Stimulated activated CD4-positive, alpha-beta T cell treated with anti-CD3 and anti-CD28 coated beads, Interleukin-4, amount 100 ng/mL, for 4 hours (primary cell): ENCODE results near the gene EXOC4.
"Not testable (repeated sequence)": the region's sequence is repeated elsewhere in the genome, so short reads cannot be mapped to it uniquely, and the experiment has no call there.

ENCODE experiments used
- DNase-seq, 2 experiments: peaks; one replicate each; pipeline ENCODE4 v3.0.0-alpha.2; 2020

Gene EXOC4

DNA sequence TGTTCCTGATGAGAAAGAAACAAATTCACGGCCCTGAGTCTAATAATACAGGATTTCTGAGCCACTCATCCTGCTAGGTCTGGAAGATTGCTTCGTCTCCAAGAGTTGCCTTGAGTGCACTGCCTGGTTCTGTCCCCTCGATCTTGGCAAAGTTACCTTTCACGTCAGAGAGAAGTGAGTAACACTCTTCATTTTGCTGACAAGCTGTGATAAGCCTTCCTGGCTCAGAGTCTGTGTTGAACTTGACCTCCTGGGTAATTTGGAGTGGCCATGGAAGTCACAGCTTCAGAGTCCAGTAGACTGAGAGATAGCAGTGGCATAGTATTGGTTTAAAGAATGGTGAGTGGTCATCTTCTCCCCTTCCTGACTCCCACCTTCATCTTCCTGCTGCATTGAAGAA is 809.6 kb downstream of the EXOC4 start:
- DNase-seq = no peak

DNA sequence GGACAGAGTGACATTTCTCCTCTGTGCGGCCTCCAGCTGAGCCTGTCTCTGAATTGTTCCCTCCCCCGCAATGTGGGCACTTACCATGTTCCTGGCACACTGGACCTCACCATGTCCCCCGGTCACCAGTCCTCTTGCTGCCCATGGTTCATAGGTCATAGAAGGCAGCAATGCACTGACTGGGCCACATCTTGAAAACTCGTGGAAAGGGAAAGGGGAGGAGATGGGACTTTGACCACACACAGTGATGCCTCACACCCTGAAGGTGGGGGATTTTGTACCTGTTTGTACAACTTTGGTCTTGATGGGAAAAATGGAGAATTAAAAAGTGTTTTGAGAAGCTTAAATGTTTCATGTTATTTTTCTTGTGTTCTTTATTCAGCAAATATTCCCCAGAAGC is 812.5 kb downstream of the EXOC4 start:
- DNase-seq = no peak

DNA sequence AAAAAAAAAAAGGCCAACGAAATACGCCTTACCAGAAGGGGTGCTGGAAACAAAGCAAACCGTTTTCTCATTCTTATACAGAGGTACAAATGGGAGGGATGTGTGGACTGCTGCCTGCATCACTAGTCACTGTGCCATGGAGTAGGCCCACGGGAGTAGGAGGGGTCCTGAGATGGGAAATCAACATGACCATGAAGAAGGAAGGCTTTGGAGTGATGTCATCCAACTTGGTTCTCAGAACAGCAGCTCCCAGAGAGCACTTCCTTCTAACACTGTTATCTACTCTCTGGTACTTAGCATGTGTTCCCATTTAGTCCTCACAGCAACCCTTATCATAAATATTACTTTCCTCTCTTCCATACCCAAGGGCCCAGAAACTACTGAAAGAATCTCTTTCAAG is 814.3 kb downstream of the EXOC4 start:
- DNase-seq = no peak

DNA sequence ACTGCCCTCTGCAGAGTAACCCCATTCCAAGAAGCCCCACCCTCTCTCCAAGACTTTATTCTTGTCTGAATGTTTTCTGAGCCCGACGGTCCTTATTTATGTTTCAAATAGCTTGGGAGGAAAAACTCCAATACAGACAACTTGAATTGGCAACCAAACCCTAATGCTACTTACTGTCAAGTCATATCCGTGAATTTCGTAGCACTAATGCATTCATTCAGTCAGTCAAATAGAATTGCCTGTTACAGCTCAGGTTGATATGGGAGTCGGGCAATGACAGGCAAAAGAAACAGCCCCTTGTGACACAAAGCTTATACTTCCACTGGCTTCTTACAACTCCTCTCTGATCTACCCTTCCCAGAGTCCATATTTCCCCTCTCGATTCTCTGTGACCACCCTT is 815.8 kb downstream of the EXOC4 start:
- DNase-seq = no peak

DNA sequence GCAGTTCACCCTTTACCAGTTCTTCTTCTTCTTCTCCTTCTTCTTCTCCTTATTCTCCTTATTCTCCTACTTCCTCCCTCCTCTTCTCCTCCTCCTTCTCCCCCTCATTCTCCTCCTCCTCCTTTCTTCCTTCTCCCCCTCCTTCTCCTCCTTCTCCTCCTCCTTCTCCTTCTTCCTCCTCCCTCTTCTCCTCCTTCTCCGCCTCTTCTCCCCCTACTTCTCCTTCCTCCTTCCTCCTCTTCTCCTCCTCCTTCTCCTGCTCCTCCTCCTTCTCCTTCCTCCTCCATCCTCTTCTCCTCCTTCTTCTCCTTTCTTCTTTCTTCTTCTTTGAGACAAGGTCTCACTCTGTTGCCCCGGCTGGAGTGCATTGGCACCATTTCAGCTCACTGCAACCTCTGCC is 816.3 kb downstream of the EXOC4 start:
- no peak for DNase-seq

DNA sequence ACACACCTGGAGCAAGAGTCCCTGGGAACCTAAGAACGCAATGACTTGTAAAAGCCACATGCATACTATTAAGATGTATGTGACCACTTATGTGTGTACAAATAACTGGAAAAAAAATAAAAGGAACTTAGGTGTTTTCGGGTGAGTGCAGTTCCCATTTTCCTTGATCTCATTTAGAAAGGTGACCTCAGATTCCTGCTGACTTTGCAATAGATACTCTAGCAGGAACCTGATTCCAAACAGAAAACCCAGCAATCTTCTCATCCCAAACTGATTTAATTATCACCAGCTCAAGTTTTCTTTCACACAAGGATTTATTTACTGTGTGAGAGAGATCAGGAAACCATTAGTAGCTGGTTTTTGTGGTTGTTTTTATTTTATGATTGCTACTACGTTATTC is 817.8 kb downstream of the EXOC4 start:
- no peak for DNase-seq

DNA sequence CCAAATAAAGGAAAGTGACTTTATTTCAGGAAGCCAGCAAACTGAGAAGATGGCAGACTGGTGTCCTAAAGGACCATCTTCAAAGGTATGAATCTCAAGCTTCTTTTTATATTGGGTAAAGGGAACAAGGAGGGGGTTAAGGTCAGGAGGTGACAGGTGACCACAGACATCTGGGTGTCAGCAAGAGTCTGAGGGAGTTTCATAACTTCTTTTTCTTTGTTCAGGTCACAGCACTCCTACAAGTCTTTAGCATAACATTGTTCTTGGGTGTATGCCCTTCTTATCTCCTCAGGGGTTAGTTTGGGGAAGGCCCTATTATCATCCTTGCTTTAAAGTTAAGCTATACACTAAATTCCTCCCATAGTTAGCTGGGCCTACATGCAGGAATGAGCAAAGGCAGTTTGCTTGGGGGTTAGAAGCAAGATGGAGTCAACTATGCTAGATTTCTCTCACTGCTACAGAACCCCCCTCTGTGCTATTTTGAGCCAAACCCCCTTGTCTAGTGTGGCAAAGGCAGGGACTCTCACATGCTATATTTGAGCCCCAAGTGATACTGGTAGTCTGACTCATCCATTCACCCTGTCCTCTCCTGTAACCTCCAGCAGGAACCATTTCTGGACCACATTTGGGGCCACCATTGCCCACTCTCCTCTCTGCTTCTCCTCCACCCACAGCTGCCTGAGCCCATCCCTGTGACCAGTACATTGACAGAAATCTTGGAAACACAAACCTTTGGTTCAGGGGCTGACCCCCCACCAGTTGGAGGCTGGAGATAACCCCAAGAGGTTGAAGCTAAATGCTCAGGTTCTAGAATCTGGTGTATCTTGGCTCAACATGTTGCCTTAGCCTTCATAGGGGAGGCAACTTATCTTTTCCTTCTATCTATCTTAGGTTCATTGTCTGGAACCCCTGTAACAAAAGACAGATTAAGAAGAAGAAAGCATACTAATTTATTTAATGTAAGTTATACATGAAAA is 818.8 kb downstream of the EXOC4 start:
- DNase-seq = no peak

DNA sequence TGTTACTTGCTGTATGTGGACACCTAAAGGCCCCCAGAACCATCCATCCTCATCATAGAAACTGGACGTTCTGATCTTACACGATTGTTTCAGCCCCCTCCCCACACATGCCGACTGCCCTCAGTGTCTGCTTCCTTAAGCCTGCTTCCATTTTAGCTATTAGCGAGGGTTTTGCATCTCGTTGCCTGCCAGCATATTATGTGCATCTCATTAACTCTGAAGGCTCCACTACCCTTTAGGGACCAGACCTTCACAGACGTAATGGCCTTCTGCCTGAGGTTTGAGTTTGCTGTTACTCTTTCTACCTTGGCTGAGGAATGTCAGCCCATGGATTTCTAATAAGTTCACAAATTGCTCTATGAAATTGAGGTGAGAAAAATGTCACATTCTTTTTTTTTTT is 820.4 kb downstream of the EXOC4 start:
- DNase-seq = no peak

DNA sequence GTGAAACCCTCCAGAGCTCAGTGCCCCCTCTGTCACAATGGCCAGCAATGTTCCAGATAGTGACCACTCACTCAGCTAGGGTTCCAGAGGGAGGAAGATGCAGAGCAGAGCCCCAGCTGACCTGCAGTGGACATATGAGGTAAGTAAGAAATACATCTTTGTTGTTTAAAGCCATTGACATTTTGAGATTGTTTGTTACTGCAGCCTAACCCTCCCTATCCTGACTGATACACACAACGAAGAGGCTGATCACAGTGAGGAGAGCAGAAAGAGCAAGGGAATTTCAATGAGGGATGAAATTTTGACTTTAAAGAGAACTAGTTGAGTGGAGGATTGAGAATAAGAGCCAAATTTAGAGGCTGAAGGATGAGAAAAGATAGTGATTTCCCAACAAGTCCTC is 822.9 kb downstream of the EXOC4 start:
- no peak for DNase-seq

DNA sequence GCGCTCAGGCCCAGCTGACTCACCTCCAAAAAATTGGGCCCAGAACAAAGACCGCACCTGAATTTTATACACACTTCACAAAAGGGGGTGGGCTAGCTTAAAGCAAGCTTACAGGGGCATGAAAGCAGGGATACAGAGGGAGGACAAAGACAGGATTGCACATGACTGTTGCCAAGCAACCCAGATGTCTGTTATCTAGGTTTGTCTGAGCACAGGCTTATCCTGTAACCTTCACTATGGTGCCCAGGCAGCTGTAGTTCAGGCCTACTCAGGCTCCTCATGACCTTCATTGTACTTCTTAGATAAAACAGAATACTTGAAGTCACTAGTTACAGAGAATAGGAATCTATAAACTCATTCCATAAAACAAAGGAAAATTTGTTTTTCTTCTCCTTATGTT is 824.7 kb downstream of the EXOC4 start:
- not testable (repeated sequence) for DNase-seq

DNA sequence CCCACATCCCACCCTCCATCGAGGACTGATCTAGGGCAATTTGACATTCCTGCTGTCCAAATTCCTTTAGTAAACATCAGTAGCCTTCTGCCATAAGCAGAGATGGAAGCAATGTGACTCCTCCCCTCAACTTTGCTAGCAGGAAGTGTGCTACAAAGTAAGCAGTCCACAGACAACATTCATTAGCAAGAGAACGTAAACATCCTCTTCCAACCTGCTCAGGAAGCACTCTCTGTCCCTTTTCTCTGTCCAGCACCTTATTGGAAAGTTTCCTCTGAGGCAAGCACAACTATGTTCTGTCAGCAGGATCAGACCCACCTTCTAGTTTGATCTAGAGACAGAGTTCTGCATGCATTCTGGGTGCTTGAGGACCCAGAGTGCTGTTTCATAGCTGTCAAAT is 826.1 kb downstream of the EXOC4 start:
- DNase-seq = no peak

DNA sequence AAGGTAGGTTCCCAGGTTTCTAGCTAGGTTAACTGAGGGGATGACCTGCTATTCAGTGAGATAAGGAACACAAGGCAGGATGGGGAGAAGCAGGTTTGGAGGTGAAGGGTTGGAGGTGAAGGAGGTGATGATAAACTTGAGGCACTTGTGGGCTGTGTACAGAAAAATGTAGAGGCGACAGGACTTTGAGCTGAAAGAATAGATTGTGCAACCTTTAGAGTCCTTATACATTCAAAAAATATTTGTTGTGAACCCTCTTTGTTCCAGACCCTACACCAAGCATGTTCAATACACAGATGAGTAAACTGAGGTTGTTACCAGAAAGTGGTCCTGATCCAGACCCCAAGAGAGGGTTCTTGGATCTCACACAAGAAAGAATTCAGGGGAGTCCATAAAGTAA is 828.8 kb downstream of the EXOC4 start:
- no peak for DNase-seq

DNA sequence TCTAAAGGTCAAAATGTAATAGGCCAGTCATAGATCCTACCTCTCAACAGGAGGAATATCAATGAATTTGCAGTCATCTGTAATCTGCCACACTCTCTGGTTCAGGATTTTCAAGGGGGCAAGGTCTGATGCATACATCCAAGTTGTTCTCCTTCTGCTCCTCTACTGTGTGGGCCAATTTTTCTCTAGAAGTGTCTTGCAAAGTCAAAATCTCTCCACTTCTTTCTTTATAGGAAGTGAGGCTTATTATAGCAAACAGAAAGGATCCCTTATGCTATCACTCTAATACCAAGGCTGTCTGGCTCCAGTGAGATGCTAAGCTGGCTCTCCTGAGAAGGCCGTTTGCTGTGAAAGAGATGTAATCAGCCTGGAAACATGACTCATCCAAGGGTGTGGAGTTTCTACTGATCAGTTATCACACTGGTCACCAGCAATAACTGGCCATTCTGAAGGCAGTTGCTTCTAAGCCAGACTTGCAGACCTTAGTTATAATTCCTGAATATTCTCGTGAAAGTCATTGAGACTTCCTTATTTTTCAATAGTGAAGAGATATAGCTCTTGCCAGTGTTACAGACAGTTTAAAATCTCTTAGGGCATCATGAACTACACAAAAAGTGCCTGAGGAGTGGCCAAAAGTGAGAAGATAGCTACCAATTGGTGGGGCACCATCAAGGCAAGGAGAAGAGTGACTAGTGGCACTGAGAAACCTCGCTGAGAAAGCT is 831.0 kb downstream of the EXOC4 start:
- DNase-seq = no peak

DNA sequence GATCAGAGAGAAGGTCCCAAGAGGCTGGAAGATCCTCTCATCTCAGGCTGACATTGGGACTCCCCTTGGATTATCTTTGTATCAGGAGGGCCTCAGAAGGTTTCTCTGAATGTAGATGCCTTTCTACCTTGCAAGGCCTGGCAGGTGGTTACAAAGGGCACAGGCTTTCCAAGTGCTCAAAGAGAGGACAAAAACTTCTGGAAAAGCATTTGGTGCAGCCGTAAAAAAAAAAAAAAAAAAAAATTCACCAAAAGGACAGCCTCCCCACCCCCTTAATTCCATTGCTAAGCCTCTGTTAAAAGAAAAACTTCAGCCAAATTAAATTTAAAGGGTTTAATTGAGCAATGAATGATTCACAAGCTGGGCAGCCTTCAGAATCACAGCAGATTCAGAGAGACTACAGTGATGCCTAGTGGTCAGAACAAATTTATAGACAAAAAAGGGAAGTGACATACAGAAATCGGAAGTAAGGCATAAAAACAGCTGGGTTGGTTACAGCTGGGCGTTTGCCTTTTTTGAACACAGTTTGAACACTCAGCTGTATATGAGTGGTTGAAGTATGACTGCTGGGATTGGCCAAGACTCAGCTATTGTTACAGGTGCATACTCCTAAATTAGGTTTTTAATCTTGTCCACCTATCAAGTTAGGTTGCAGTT is 831.7 kb downstream of the EXOC4 start:
- DNase-seq = no peak

DNA sequence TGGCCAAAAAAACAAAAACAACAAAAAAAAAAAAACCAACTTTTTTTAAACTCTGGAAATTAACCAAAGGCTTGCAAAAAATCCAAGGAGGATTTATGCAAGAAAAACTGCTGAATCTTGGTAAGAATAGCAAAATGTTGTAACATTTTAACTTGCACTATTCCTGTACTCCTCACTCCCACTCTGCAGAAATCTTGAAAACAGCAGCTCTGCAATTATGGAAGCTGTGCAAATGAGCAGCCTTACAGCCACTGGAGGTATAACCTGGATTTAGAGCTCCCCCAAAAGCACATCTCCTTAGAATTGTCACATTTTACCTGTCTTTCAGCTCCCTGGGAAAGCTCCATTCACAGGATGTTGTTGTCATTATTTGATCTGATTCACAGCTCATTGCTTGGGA is 832.4 kb downstream of the EXOC4 start:
- DNase-seq = no peak

DNA sequence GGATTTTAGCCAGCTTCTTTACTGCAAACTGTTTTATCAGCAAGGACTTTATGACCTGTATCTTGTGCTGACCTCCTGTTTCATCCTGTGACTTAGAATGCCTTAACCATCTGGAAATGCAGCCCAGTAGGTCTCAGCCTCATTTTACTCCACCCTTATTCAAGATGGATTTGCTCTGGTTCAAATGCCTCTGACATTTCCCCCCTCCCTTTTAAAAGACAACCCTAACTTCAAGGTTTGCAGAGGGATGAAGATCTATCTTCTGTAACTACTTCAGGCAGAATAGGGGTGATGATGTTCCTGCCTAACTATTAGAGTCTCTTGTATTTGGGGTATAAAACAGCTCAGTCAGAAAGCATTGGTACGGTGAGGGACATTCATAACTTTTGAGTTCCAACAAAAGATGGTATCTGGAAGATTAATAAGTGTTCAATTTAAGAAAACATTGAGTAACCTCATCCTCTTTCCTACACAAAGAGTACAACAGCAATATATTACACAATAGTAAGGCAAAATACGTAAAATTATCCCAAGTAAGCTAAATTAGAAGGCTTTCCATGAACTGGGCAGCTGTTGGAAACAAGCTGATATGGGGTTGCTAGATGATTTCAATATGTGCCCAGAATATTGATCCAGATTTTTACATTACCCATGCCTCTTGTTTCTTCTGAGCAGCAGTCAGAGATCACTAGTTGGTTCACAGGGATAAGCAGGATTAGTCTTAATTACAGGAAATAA is 834.3 kb downstream of the EXOC4 start:
- DNase-seq = no peak

DNA sequence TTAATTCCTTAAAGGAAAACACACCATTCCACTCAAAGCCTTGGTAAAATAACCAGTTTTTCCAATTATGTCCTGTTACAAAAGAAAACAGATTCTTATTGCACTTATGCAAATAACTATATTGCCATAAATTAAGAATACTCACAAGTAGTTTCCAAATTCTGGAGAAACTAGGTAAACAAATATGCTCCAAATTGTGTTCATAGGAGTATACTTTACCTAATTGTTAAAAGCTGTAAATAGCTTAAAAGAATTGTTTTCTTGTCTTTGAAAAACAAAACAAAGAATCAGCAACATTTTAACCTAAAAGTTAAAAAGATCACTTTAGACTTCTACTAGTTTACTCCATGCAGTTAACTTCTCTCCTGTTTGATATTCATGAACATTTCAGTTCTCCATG is 835.3 kb downstream of the EXOC4 start:
- DNase-seq = no peak

DNA sequence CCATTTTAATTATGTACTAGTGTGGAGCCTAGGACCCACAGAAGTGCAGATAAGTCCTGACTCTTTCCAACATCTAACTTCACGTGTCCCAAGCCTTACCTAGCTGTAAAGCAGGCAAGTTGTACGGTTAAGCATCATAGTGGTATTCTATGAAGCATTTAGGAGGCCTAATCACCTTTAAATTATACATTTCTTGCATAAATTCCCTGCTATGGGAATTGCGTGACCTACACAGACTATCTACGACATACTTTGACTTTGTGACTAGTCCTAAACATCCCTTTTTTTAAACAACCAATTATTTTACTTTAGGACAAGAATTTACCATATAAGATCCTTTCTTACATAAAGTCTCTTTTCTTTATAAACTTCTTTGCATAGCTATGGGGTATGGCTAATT is 836.6 kb downstream of the EXOC4 start:
- DNase-seq = no peak

DNA sequence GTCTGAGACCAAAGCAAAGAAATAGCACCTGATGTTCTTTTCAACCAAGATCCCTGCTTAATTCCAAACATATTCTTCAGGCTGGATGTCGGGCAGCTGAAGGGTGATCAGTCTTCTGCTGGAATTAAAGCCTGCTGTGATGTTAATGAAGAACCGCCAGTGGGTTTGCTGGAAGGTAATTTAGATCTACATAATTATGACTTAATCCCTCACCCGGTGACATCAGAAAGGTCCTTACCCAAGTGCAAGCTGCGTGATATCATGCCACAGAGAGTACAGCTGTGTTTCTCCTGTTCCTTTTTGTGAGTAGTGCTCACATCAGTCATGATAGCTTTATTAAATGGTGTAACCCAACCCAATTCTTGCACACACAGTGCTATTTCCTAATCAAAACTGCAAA is 845.2 kb downstream of the EXOC4 start:
- no peak for DNase-seq

DNA sequence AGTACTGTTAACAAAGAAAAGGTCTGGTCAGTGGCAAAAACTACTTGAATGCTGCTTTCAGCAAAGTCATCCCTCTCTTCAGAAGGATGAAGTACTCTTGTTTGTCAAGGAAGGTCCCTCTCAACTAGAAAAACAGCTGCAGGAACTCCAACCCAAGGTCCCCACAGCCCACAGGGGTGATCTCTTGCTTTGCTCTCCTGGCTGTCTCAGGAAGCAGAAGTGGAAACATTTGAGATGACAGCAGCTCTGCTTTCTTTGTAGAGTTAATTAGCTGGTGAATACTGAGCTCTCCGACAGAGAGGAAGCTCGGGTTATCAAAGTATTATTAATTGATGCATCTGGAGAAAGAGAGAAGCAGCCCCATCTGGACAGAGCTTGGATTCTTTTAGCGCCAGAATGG is 848.8 kb downstream of the EXOC4 start:
- DNase-seq = no peak

DNA sequence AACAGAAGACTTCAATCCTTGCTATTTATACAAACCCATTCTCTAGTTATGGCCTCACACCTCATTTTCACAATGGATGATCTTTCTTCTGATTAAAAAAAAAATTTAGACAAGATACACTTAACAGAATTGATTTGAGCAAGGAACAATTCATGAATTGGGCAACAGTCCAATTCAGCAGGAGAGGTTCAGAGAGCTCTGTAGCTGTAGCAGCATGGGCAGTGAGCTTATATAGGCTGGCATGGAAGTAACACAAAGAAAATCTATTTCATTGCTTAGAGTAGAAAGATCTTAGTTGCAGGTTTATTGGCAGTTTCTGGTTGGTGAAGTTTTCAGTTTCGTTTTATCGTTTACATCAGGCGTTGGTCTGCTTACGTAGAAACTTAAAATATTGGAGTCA is 851.3 kb downstream of the EXOC4 start:
- no peak for DNase-seq

DNA sequence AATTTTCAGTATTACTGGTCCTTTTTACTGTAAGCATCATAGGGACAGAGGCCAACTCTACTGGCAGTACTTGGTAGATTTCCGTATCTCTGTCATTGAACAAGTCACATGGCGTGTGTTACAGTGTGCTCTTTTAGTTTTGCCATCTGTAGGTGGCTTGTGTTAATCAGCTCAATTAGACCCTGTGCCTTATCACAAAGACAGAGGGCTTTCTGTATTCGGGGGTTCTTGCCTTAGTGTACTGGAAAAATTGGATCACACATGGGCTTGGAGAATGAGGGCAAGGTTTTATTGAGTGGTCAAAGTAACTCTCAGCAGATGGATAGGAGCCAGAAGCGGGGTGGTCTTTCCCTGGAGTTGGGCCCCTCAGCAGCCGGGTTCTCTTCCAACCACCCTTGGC is 853.0 kb downstream of the EXOC4 start:
- DNase-seq = no peak

DNA sequence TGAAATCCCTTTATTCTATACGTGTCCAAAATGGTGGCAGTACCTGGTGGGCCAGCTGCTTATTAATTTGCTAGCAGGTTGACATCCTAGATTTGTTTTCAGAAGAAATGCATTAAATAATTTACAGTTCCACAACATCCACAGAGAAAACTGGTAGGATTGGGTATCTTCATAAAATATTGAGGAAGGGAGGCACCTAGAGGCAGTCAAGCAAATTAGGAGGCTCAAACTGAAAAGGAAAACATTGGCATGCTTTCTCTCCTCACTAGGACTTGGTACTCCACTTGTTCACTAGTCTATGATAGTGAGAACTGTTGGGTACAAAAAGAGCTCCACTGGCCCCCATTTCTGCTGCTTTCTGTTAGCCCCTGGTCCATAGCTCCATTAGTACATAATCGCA is 855.9 kb downstream of the EXOC4 start:
- no peak for DNase-seq
